ENCODE data around the gene PRKCE.
A peak's percentile ranks its signal among the peaks of the same experiment; 100 is the strongest.

The PRKCE gene

DNA sequence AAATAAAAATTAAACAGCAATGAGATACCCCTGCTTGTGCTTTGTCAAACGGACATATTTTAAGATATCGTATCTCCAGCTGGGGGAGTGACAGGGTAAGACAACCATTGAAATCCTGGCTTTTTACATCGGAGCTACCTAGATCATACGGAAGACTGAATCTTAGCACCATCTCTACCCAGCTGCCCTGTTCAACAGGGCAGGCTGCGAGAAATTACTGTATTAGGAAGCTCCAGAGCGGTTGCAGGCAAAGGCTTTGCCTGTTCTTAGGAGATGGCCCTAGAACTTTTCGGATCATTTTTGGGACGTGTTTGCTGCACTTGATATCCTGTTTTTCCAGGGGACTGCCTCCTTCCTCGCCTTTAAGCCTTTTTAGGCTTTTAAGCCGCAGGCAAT lies 2.0 kb upstream of the PRKCE start:
- TF ChIP-seq, protein P1, sequence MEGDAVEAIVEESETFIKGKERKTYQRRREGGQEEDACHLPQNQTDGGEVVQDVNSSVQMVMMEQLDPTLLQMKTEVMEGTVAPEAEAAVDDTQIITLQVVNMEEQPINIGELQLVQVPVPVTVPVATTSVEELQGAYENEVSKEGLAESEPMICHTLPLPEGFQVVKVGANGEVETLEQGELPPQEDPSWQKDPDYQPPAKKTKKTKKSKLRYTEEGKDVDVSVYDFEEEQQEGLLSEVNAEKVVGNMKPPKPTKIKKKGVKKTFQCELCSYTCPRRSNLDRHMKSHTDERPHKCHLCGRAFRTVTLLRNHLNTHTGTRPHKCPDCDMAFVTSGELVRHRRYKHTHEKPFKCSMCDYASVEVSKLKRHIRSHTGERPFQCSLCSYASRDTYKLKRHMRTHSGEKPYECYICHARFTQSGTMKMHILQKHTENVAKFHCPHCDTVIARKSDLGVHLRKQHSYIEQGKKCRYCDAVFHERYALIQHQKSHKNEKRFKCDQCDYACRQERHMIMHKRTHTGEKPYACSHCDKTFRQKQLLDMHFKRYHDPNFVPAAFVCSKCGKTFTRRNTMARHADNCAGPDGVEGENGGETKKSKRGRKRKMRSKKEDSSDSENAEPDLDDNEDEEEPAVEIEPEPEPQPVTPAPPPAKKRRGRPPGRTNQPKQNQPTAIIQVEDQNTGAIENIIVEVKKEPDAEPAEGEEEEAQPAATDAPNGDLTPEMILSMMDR (IDR thresholded peaks at IDR 0.05; ENCODE audit: unreplicated experiment in 3 of 3), result no peak
- no peaks in the 10 kb centered on the region for H3K9me3 Mint-ChIP-seq

DNA sequence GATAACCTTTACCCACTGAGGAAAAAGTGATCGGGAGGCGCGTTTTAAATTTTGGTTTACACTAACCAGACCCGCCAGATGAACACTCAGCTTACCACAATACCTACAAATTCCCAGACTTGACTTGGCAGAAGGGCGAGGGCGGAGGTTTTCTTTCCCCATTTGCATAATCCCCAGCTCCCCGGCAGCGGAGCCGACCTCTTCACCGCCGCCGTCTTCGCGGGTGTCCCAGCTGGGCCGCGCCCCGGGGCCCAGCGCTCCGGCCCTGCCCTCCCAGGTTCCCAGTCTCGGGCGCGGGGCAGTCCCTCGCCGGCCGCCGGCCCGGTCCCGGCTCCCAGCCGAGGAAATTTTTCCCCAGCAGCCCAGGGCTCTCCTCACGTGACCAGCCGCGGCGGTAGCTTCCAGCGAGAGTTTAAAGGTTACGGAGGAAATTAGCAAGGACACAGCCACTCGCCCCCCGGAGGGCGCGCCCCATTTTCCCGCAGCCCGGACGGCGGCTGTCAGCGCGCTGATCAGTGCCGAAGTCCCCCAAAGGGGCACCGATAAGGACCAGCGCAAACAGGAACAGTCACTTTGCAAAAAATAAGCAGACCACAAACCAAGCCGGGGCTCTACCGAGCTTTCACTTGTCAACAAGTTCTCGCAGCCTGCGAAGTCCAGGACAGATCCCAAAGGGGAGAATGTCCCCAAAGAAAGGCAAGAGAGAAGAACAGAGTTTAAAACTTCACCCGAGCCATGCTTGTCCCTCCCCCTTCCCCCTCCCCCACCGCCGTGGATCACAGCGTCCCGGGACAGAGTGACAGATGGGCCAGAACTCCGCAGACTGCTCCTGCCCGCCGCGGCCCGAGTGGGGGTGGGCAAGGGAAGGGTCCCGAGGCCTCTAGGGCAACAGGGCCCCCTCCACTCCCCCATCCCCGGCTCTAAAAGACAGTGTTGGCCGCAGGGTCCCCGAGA lies 1.3 kb upstream of the PRKCE start:
- peak overlapping the region; percentile 90 to 95 (median 91) for H3K27ac Mint-ChIP-seq
- H3K27me3 Mint-ChIP-seq (ENCODE audit: low read depth), result peaks cover 57% of the 10 kb centered on the region
- peak overlapping the region; percentile 87 to 94 (median 93) for H3K4me3 Mint-ChIP-seq
- H3K9me3 Mint-ChIP-seq, result no peaks in the 10 kb centered on the region
- TF ChIP-seq, protein P1 (IDR thresholded peaks at IDR 0.05; ENCODE audit: unreplicated experiment in 3 of 3), result no peak
- H3K36me3 Mint-ChIP-seq (ENCODE audit: low read depth), result no peaks in the 10 kb centered on the region
- peaks cover 47% of the 10 kb centered on the region for H3K4me1 Mint-ChIP-seq

More for the DNA sequence above, 2.0 kb upstream of the PRKCE start:
- Mint-ChIP-seq H3K36me3 (ENCODE audit: low read depth) (no peaks in the 10 kb centered on the region), H3K4me3 (peak overlapping the region; percentile 87 to 94 (median 93)), H3K27ac (peak overlapping the region; percentile 77 to 95 (median 84)), H3K27me3 (ENCODE audit: low read depth) (peaks cover 56% of the 10 kb centered on the region), H3K4me1 (peaks cover 47% of the 10 kb centered on the region)

DNA sequence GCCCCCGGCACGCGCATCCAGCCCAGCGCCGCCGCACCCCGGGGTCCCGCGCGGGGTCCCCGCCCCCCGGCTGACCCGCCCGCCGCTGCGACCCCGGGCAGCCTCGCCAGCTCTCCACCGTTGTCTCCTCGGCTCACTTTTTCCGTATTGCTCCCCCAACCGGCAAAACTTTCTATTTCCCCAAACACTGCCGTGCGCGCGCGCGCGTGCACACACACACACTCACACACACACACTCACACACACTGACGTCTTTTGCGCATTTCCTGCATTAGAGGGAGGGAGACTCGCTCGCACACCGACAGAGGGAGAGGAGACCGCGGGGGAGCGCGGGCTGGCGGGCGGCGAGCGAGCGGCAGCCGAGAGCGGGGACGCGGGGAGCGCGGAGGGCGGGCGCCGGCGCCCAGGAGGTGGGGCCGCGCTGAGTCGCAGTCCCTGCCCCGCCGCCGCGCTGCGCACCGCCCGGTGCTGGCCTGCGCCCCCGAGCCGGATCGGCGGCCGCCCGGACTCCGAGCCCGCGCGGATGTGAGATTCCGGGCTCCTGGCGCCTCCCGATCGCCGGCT lies 542 bp upstream of the PRKCE start:
- no peaks in the 10 kb centered on the region for H3K36me3 Mint-ChIP-seq (ENCODE audit: low read depth)
- H3K27me3 Mint-ChIP-seq (ENCODE audit: low read depth), result peaks cover 53% of the 10 kb centered on the region
- H3K9me3 Mint-ChIP-seq, result no peaks in the 10 kb centered on the region
- TF ChIP-seq, protein P1 (IDR thresholded peaks at IDR 0.05; ENCODE audit: unreplicated experiment in 3 of 3), result peak in 2 of 3 experiments; percentile 23 to 26
- H3K4me3 Mint-ChIP-seq, result peak overlapping the region; percentile 87 to 95 (median 94)
- H3K27ac Mint-ChIP-seq, result peak overlapping the region; percentile 90 to 91 (median 90)
- H3K4me1 Mint-ChIP-seq, result peaks cover 47% of the 10 kb centered on the region

DNA sequence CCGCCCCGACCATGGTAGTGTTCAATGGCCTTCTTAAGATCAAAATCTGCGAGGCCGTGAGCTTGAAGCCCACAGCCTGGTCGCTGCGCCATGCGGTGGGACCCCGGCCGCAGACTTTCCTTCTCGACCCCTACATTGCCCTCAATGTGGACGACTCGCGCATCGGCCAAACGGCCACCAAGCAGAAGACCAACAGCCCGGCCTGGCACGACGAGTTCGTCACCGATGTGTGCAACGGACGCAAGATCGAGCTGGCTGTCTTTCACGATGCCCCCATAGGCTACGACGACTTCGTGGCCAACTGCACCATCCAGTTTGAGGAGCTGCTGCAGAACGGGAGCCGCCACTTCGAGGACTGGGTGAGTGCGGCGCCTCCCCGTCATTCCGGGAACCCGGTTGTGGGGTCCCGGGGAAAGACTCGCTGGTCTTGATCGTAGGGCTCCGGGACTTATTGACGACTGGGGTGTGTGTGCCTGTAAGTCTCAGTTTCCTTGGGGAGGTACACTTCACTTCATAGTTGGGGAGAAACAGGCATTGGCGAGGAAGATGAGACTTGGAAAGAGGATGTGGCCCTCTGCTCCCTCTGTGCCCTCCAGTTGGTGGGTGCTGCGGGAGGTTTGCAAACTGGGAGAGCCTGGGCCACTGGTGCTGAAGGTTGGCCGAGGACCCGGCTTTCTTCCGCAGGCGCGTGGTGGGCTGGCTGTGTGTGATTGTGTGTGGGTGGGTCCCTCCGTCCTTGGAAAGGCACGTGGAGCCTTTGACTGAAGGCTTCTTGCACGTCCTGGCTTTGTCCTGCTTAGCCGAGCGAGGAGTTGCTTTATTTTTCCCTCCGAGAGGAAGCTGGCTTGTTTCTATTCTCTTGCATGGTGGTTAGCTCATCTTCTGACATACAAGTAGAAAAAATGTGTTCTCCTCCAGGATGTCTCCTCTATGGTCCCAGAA lies 886 bp downstream of the PRKCE start:
- no peaks in the 10 kb centered on the region for H3K9me3 Mint-ChIP-seq
- H3K27ac Mint-ChIP-seq, result peak overlapping the region; percentile 82 to 94 (median 84)

More for the DNA sequence above, 886 bp downstream of the PRKCE start:
- TF ChIP-seq, protein P1 (IDR thresholded peaks at IDR 0.05; ENCODE audit: unreplicated experiment in 3 of 3), result no peak
- Mint-ChIP-seq H3K36me3 (ENCODE audit: low read depth) (no peaks in the 10 kb centered on the region), H3K4me1 (peaks cover 44% of the 10 kb centered on the region), H3K4me3 (peak overlapping the region; percentile 85 to 98 (median 95)), H3K27me3 (ENCODE audit: low read depth) (peaks cover 47% of the 10 kb centered on the region)

All from nephron (organoid).